ENCODE results near the gene CHPF.
A peak's percentile ranks its signal among the peaks of the same experiment; 100 is the strongest.

CHPF gene

GRCh38 chr2:219543596-219544358 is at the start of gene CHPF, which contains the start of gene TMEM198:
CHPF (minus strand) TSS chr2:219543809; CDS start chr2:219543538, 271 bp downstream.
TMEM198 (plus strand) TSS chr2:219544028; CDS start chr2:219544728, 700 bp downstream.
- H3K4me1 ChIP-seq (ENCODE audit: control insufficient read depth in 2 of 2, insufficient read depth in 2 of 2, low read length in 2 of 2): peaks cover 19 to 23% of the 10 kb centered on the region in 2 donors
- H3K9ac ChIP-seq (ENCODE audit: low read depth in 1 of 2, low read length in 2 of 2): peak within 1 kb of the TSS; percentile 71 to 76
- no peaks in the 10 kb centered on the region for H3K9me3 ChIP-seq (ENCODE audit: control insufficient read depth in 2 of 2, low read length in 2 of 2)
- peak within 1 kb of the TSS; percentile 88 to 92 for H3K27ac ChIP-seq (ENCODE audit: low read depth in 2 of 2, low read length in 2 of 2)
- peaks cover 9 to 16% of the 10 kb centered on the region in 2 donors for H3K36me3 ChIP-seq (ENCODE audit: control insufficient read depth in 2 of 2, insufficient read depth in 2 of 2, low read length in 2 of 2)
- H3K4me3 ChIP-seq (ENCODE audit: low read length in 2 of 2): peak within 1 kb of the TSS; percentile 71 to 79
- no peaks in the 10 kb centered on the region for H3K27me3 ChIP-seq (ENCODE audit: control insufficient read depth in 2 of 2, insufficient read depth in 2 of 2, low read length in 2 of 2)

GRCh38 chr2:219593154-219593553 is 49.5 kb upstream of the CHPF start:
- peaks cover 5 to 7% of the 10 kb centered on the region in 2 donors for H3K4me1 ChIP-seq (ENCODE audit: control insufficient read depth in 2 of 2, insufficient read depth in 2 of 2, low read length in 2 of 2)
- H3K4me3 ChIP-seq (ENCODE audit: low read length in 2 of 2): no peak overlapping the region
- peaks cover 0 to 6% of the 10 kb centered on the region in 2 donors for H3K27me3 ChIP-seq (ENCODE audit: control insufficient read depth in 2 of 2, insufficient read depth in 2 of 2, low read length in 2 of 2)
- H3K27ac ChIP-seq (ENCODE audit: low read depth in 2 of 2, low read length in 2 of 2): no peak overlapping the region
- H3K9ac ChIP-seq (ENCODE audit: low read depth in 1 of 2, low read length in 2 of 2): no peak overlapping the region
- H3K36me3 ChIP-seq (ENCODE audit: control insufficient read depth in 2 of 2, insufficient read depth in 2 of 2, low read length in 2 of 2): no peaks in the 10 kb centered on the region
- no peaks in the 10 kb centered on the region for H3K9me3 ChIP-seq (ENCODE audit: control insufficient read depth in 2 of 2, low read length in 2 of 2)

- no peak overlapping the region for H3K4me3 ChIP-seq (ENCODE audit: low read length in 2 of 2)
- H3K27me3 ChIP-seq (ENCODE audit: control insufficient read depth in 2 of 2, insufficient read depth in 2 of 2, low read length in 2 of 2): peaks cover 0 to 6% of the 10 kb centered on the region in 2 donors
- H3K9me3 ChIP-seq (ENCODE audit: control insufficient read depth in 2 of 2, low read length in 2 of 2): no peaks in the 10 kb centered on the region
- H3K36me3 ChIP-seq (ENCODE audit: control insufficient read depth in 2 of 2, insufficient read depth in 2 of 2, low read length in 2 of 2): no peaks in the 10 kb centered on the region
- no peak overlapping the region for H3K9ac ChIP-seq (ENCODE audit: low read depth in 1 of 2, low read length in 2 of 2)
- no peak overlapping the region for H3K27ac ChIP-seq (ENCODE audit: low read depth in 2 of 2, low read length in 2 of 2)
- peaks cover 5% of the 10 kb centered on the region in 2 donors for H3K4me1 ChIP-seq (ENCODE audit: control insufficient read depth in 2 of 2, insufficient read depth in 2 of 2, low read length in 2 of 2)
Measured at GRCh38 chr2:219592736-219593135, 49.1 kb upstream of the CHPF start.

- H3K27me3 ChIP-seq (ENCODE audit: control insufficient read depth in 2 of 2, insufficient read depth in 2 of 2, low read length in 2 of 2): peaks cover 0 to 6% of the 10 kb centered on the region in 2 donors
- no peak overlapping the region for H3K27ac ChIP-seq (ENCODE audit: low read depth in 2 of 2, low read length in 2 of 2)
Measured at GRCh38 chr2:219591091-219591490, 47.5 kb upstream of the CHPF start.

GRCh38 chr2:219581346-219581745 is 37.7 kb upstream of the CHPF start:
- Histone ChIP-seq H3K9me3 (ENCODE audit: control insufficient read depth in 2 of 2, low read length in 2 of 2) (no peaks in the 10 kb centered on the region), H3K27ac (ENCODE audit: low read depth in 2 of 2, low read length in 2 of 2) (no peak overlapping the region), H3K4me1 (ENCODE audit: control insufficient read depth in 2 of 2, insufficient read depth in 2 of 2, low read length in 2 of 2) (no peaks in the 10 kb centered on the region), H3K4me3 (ENCODE audit: low read length in 2 of 2) (no peak overlapping the region), H3K36me3 (ENCODE audit: control insufficient read depth in 2 of 2, insufficient read depth in 2 of 2, low read length in 2 of 2) (no peaks in the 10 kb centered on the region), H3K27me3 (ENCODE audit: control insufficient read depth in 2 of 2, insufficient read depth in 2 of 2, low read length in 2 of 2) (peaks cover 0 to 6% of the 10 kb centered on the region in 2 donors), H3K9ac (ENCODE audit: low read depth in 1 of 2, low read length in 2 of 2) (no peak overlapping the region)

More at GRCh38 chr2:219591091-219591490, 47.5 kb upstream of the CHPF start:
- H3K9ac ChIP-seq (ENCODE audit: low read depth in 1 of 2, low read length in 2 of 2): no peak overlapping the region
- H3K9me3 ChIP-seq (ENCODE audit: control insufficient read depth in 2 of 2, low read length in 2 of 2): no peaks in the 10 kb centered on the region
- H3K36me3 ChIP-seq (ENCODE audit: control insufficient read depth in 2 of 2, insufficient read depth in 2 of 2, low read length in 2 of 2): no peaks in the 10 kb centered on the region
- no peak overlapping the region for H3K4me3 ChIP-seq (ENCODE audit: low read length in 2 of 2)
- H3K4me1 ChIP-seq (ENCODE audit: control insufficient read depth in 2 of 2, insufficient read depth in 2 of 2, low read length in 2 of 2): no peaks in the 10 kb centered on the region

- Histone ChIP-seq H3K9me3 (ENCODE audit: control insufficient read depth in 2 of 2, low read length in 2 of 2) (no peaks in the 10 kb centered on the region), H3K4me1 (ENCODE audit: control insufficient read depth in 2 of 2, insufficient read depth in 2 of 2, low read length in 2 of 2) (no peaks in the 10 kb centered on the region), H3K36me3 (ENCODE audit: control insufficient read depth in 2 of 2, insufficient read depth in 2 of 2, low read length in 2 of 2) (no peaks in the 10 kb centered on the region), H3K27ac (ENCODE audit: low read depth in 2 of 2, low read length in 2 of 2) (no peak overlapping the region), H3K9ac (ENCODE audit: low read depth in 1 of 2, low read length in 2 of 2) (no peak overlapping the region), H3K4me3 (ENCODE audit: low read length in 2 of 2) (no peak overlapping the region), H3K27me3 (ENCODE audit: control insufficient read depth in 2 of 2, insufficient read depth in 2 of 2, low read length in 2 of 2) (peaks cover 4 to 14% of the 10 kb centered on the region in 2 donors)
Measured at GRCh38 chr2:219578811-219579613, 35.4 kb upstream of the CHPF start.

GRCh38 chr2:219576505-219577388 is 33.1 kb upstream of the CHPF start:
- Histone ChIP-seq H3K9me3 (ENCODE audit: control insufficient read depth in 2 of 2, low read length in 2 of 2) (no peaks in the 10 kb centered on the region), H3K27me3 (ENCODE audit: control insufficient read depth in 2 of 2, insufficient read depth in 2 of 2, low read length in 2 of 2) (peaks cover 12 to 22% of the 10 kb centered on the region in 2 donors), H3K36me3 (ENCODE audit: control insufficient read depth in 2 of 2, insufficient read depth in 2 of 2, low read length in 2 of 2) (no peaks in the 10 kb centered on the region), H3K9ac (ENCODE audit: low read depth in 1 of 2, low read length in 2 of 2) (no peak overlapping the region), H3K27ac (ENCODE audit: low read depth in 2 of 2, low read length in 2 of 2) (no peak overlapping the region), H3K4me3 (ENCODE audit: low read length in 2 of 2) (no peak overlapping the region), H3K4me1 (ENCODE audit: control insufficient read depth in 2 of 2, insufficient read depth in 2 of 2, low read length in 2 of 2) (no peaks in the 10 kb centered on the region)

- peaks cover 12 to 22% of the 10 kb centered on the region in 2 donors for H3K27me3 ChIP-seq (ENCODE audit: control insufficient read depth in 2 of 2, insufficient read depth in 2 of 2, low read length in 2 of 2)
- no peaks in the 10 kb centered on the region for H3K36me3 ChIP-seq (ENCODE audit: control insufficient read depth in 2 of 2, insufficient read depth in 2 of 2, low read length in 2 of 2)
- no peaks in the 10 kb centered on the region for H3K4me1 ChIP-seq (ENCODE audit: control insufficient read depth in 2 of 2, insufficient read depth in 2 of 2, low read length in 2 of 2)
- H3K9me3 ChIP-seq (ENCODE audit: control insufficient read depth in 2 of 2, low read length in 2 of 2): no peaks in the 10 kb centered on the region
- H3K27ac ChIP-seq (ENCODE audit: low read depth in 2 of 2, low read length in 2 of 2): no peak overlapping the region
- H3K9ac ChIP-seq (ENCODE audit: low read depth in 1 of 2, low read length in 2 of 2): no peak overlapping the region
- no peak overlapping the region for H3K4me3 ChIP-seq (ENCODE audit: low read length in 2 of 2)
Measured at GRCh38 chr2:219575566-219576504, 32.2 kb upstream of the CHPF start.
